ENCODE results near the gene F7. TPM values are rescaled to one million over a fixed set of nuclear protein-coding genes. Genes with fewer than 3 reads are reported as not detected.

F7 gene
- total and polyA plus RNA-seq, 2 of the 4 experiments (the other 2 are of a cell fraction) = under 0.01 to 0.07 TPM

- TF ChIP-seq POLR2A (IDR thresholded peaks at IDR 0.05; ENCODE audit: low read depth, low read length) = no peak
Measured at GRCh38 chr13:113058129-113058987, 47.2 kb upstream of the F7 start (continued).

GRCh38 chr13:113058988-113059850 is 46.4 kb upstream of the F7 start:
- Histone ChIP-seq H3K18ac (ENCODE audit: low read depth, low read length) (no peak overlapping the region), H4K20me1 (ENCODE audit: insufficient read depth, low read length) (no peaks in the 10 kb centered on the region; the same call in 1 of the 2 replicates), H3K36me3 (ENCODE audit: control insufficient read depth, insufficient read depth, low read length) (no peaks in the 10 kb centered on the region), H3K56ac (ENCODE audit: extremely low read depth, insufficient read depth, low read length) (no peak overlapping the region), H2BK20ac (ENCODE audit: low read depth, low read length) (no peak overlapping the region), H3K4me3 (ENCODE audit: insufficient read depth, low read depth, low read length) (no peak overlapping the region), H4K5ac (ENCODE audit: low read depth, low read length) (no peak overlapping the region), H3K4me2 (ENCODE audit: low read depth, low read length) (no peak overlapping the region), H2BK5ac (ENCODE audit: low read depth, low read length, poor library complexity, severe bottlenecking) (no peak overlapping the region), H3K14ac (replicated peaks; ENCODE audit: low read depth, low read length) (no peak overlapping the region), H2AK9ac (replicated peaks; ENCODE audit: low read depth, low read length, poor library complexity) (no peak overlapping the region), H3K27ac (ENCODE audit: insufficient read depth, low read length) (no peak overlapping the region), H3K9me1 (ENCODE audit: insufficient read depth, low read length) (no peaks in the 10 kb centered on the region), H4K8ac (ENCODE audit: low read depth in 2 of 2, low read length in 2 of 2) (no peak overlapping the region), H2BK15ac (ENCODE audit: low read depth, low read length) (no peak overlapping the region), H2BK120ac (ENCODE audit: low read depth, low read length) (no peak overlapping the region), H3K9ac (ENCODE audit: low read depth, low read length) (no peak overlapping the region), H2AK5ac (ENCODE audit: low read depth, low read length) (no peak overlapping the region), H3K27me3 (ENCODE audit: control insufficient read depth, insufficient read depth, low read length) (peaks cover 6% of the 10 kb centered on the region), H3K9me3 (ENCODE audit: control insufficient read depth, insufficient read depth, low read length) (peaks cover 5% of the 10 kb centered on the region; the same call in 1 of the 2 replicates), H2AFZ (replicated peaks; ENCODE audit: low read length, poor library complexity) (no peak overlapping the region), H3K4ac (ENCODE audit: low read depth, low read length) (no peak overlapping the region), H3K4me1 (ENCODE audit: control insufficient read depth, insufficient read depth, low read length) (no peaks in the 10 kb centered on the region), H3K79me1 (ENCODE audit: low read depth in 1 of 2, low read length in 2 of 2) (no peaks in the 10 kb centered on the region), H4K91ac (ENCODE audit: insufficient read depth, low read depth, low read length) (no peak overlapping the region), H3K23ac (ENCODE audit: low read depth, low read length) (no peak overlapping the region)
- ChIA-PET POLR2A (ENCODE audit: unreplicated experiment) (interaction anchor here (0.6 kb wide), 1 partner anchor 239 kb away, joined by 3 read pairs; no protein-coding TSS in a partner anchor), CTCF (no interaction called here)
- no peak for TF ChIP-seq ELK1 (IDR thresholded peaks at IDR 0.05; ENCODE audit: borderline replicate concordance, low read depth, low read length)
- peak; percentile 48; the same call in 1 of the 2 replicates for TF ChIP-seq CEBPB (IDR thresholded peaks at IDR 0.05; ENCODE audit: low read depth, low read length)
- intact Hi-C loops (cut with micrococcal nuclease) (no loop called here), in situ Hi-C loops (cut with MboI; ENCODE audit: low sequenced_read_pairs) (no loop called here), dilution Hi-C loops (cut with HindIII; ENCODE audit: low sequenced_read_pairs, unreplicated experiment) (no loop called here)
- DNase-seq = no peak
- BruUV-seq (replicated peaks) = no TSS peak
- no peak for ATAC-seq (ENCODE audit: low read depth)
- 91% methylated on average over 11 of the region's 22 CpGs; no CpG with 5 or more reads in 1 of the 2 experiments for WGBS, 2 experiments (ENCODE audit: extremely low coverage in 2 of 2, insufficient read length in 1 of 2)
